HepG2 (cell line): ENCODE measurements around the gene PSMB3. TPM values are rescaled to one million over a fixed set of nuclear protein-coding genes. Genes with fewer than 3 reads are reported as not detected.
A peak's percentile ranks its signal among the peaks of the same experiment; 100 is the strongest.

Experiments used
- ARID3A ChIP-seq: IDR thresholded peaks from 2 replicates; pipeline ENCODE4 v1.6.1; 2012; ENCODE audit warnings: low read depth, low read length, improper control_type of control experiment
- ETV5 ChIP-seq: IDR thresholded peaks from 2 replicates; pipeline ENCODE4 v1.6.1; 2018; ENCODE audit warnings: missing biosample characterization, missing genetic modification reagents, inconsistent platforms, borderline replicate concordance
- GFI1 ChIP-seq: sonication (generic); formaldehyde crosslinking; IDR thresholded peaks from 2 replicates; pipeline ENCODE4 v1.5.0; 2020; ENCODE audit warnings: missing genetic modification reagents, mild to moderate bottlenecking, borderline replicate concordance
- HES4 ChIP-seq: sonication (generic); formaldehyde crosslinking; IDR thresholded peaks from 2 replicates; pipeline ENCODE4 v1.9.0; 2021; ENCODE audit warnings: mild to moderate bottlenecking, missing genetic modification reagents, borderline replicate concordance
- HNF4A ChIP-seq: sonication (generic); formaldehyde crosslinking; IDR thresholded peaks from 2 replicates; pipeline ENCODE4 v1.4.0; 2020; ENCODE audit warnings: missing genetic modification reagents
- IRF2 ChIP-seq: IDR thresholded peaks from 2 replicates; pipeline ENCODE4 v1.6.1; 2018; ENCODE audit warnings: missing genetic modification reagents, missing compliant biosample characterization
- KLF6 ChIP-seq: IDR thresholded peaks from 2 replicates; pipeline ENCODE4 v1.8.0; 2016; ENCODE audit warnings: missing biosample characterization, missing genetic modification reagents
- NCOA5 ChIP-seq: sonication (generic); formaldehyde crosslinking; IDR thresholded peaks from 2 replicates; pipeline ENCODE4 v1.4.0; 2020; ENCODE audit warnings: missing genetic modification reagents
- PHF5A ChIP-seq: IDR thresholded peaks from one replicate; pipeline ENCODE4 v1.6.1; 2018; ENCODE audit warnings: low read depth, missing genetic modification reagents; ENCODE audit not compliant: unreplicated experiment
- POLR2G ChIP-seq: fragments of 200-400 bp; formaldehyde crosslinking; IDR thresholded peaks from 2 replicates; pipeline ENCODE4 v1.6.1; 2018; ENCODE audit warnings: mild to moderate bottlenecking, low read depth, low read length, moderate library complexity
- PPARG ChIP-seq: conservative IDR thresholded peaks from 2 replicates; pipeline ENCODE4 v1.6.1; 2016; ENCODE audit warnings: missing biosample characterization, missing genetic modification reagents
- PRDM4 ChIP-seq: sonication (generic); formaldehyde crosslinking; IDR thresholded peaks from 2 replicates; pipeline ENCODE4 v1.9.0; 2021; ENCODE audit warnings: missing genetic modification reagents, borderline replicate concordance
- RBM39 ChIP-seq: fragments of 200-400 bp; formaldehyde crosslinking; IDR thresholded peaks from one replicate; pipeline ENCODE4 v1.6.1; 2018; ENCODE audit warnings: antibody characterized with exemption, mild to moderate bottlenecking, low read depth, low read length; ENCODE audit not compliant: poor library complexity, severe bottlenecking
- ZNF207 ChIP-seq: fragments of 450-650 bp; IDR thresholded peaks from 2 replicates; pipeline ENCODE4 v1.6.1; 2016; ENCODE audit warnings: antibody characterized with exemption, borderline replicate concordance
- ZNF24 ChIP-seq: fragments of 450-650 bp; IDR thresholded peaks from 2 replicates; pipeline ENCODE4 v1.6.1; 2017; ENCODE audit warnings: antibody characterized with exemption, mild to moderate bottlenecking
- ZNF446 ChIP-seq: sonication (generic); formaldehyde crosslinking; IDR thresholded peaks from 2 replicates; pipeline ENCODE4 v1.5.0; 2020; ENCODE audit warnings: mild to moderate bottlenecking, missing genetic modification reagents
- ZNF484 ChIP-seq: sonication (generic); formaldehyde crosslinking; IDR thresholded peaks from 2 replicates; pipeline ENCODE4 v1.5.1; 2020; ENCODE audit warnings: mild to moderate bottlenecking, low read depth, missing genetic modification reagents, borderline replicate concordance
- ZNF549 ChIP-seq: sonication (generic); formaldehyde crosslinking; IDR thresholded peaks from 2 replicates; pipeline ENCODE4 v1.5.0; 2020; ENCODE audit warnings: missing genetic modification reagents
- ZNF670 ChIP-seq: sonication (generic); formaldehyde crosslinking; IDR thresholded peaks from 2 replicates; pipeline ENCODE4 v1.8.0; 2022; ENCODE audit warnings: mild to moderate bottlenecking, missing genetic modification reagents, borderline replicate concordance
- ZNF772 ChIP-seq: sonication (generic); formaldehyde crosslinking; IDR thresholded peaks from 2 replicates; pipeline ENCODE4 v1.5.0; 2020; ENCODE audit warnings: mild to moderate bottlenecking, missing genetic modification reagents
- ZNF773 ChIP-seq: sonication (generic); formaldehyde crosslinking; IDR thresholded peaks from 2 replicates; pipeline ENCODE4 v1.4.0; 2020; ENCODE audit warnings: missing genetic modification reagents, borderline replicate concordance
- polyA plus RNA-seq, 8 experiments: library from polyadenylated mRNA; depleted of rRNA in 3 of 8; stranded (reverse) in 7 of 8; unstranded in 1 of 8; fragments of >200 nt; fragmentation: Illumina TruSeq in 4 of 8; extraction: Trizol in 4 of 8; gene quantifications; 2 replicates each; pipeline versions ENCODE4 v1.2.1 to v1.2.3, GENCODE V29; 2011 to 2016; ENCODE audit warnings: low read depth in 4 of 8, missing spikeins in 1 of 8, mixed read lengths in 1 of 8; ENCODE audit not compliant: insufficient read depth in 1 of 8
- total RNA-seq, 5 experiments: library from RNA; depleted of rRNA; stranded (reverse); fragments of >200 nt; fragmentation: Illumina TruSeq; extraction: Trizol; gene quantifications; 2 replicates each; pipeline ENCODE4 v1.2.3, GENCODE V29; 2016; ENCODE audit warnings: low read depth in 1 of 5
- TF ChIP-seq, protein P1 (sequence below): sonication (generic); formaldehyde crosslinking; IDR thresholded peaks from 2 replicates; pipeline ENCODE4 v1.5.0; 2020; ENCODE audit warnings: mild to moderate bottlenecking, missing genetic modification reagents, moderate library complexity

Gene PSMB3
- total and polyA plus RNA-seq, 2 of the 13 experiments (the other 11 are each of a cell fraction or from before 2014, with no cell fraction given): 366 to 517 TPM

DNA sequence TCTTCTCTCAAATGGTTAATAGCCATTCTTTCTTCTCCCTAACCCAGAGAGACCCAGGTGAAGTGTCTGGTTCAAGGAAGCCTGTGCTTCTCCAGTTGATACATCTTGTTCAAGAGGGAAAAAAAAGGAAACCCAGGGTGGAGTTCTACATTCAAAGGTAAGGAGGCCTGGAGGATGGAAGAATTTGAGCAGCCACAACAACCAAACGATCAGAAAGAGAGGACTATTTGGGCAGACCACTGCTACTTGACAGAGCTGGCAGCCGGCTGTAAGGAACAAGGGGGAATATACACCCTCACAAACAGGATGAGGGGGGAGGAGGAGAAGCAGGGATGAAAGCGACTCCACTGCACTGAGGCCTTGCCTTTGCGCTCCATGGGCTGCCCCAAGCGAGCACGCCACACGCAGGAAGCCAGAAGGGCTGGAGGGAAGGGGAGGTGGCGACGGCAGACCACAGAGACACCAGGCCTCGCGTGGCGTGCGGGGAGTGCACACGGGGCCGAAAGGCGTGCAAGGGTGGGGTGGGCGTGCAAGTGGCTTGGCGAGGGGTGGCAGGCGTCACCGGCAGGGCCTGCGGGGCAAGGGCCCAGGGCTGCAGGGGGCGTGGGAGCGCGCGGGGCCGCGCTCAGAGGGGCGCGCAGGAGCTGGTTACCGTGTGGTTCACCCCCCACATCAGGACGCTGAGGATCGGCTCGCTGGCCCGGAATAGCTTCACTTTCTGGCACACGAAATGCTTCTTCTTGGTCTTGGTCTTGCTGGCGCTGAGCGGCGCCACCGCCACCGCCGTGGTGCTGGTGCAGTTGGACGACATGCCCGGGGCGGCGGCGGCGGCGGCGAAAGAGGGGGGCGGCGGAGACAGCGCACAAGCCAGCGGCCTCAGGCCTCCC lies 46.3 kb downstream of the PSMB3 start (continued):
- TF ChIP-seq ZNF670 (CRISPR knock-in tag) (no peak), HNF4A (CRISPR knock-in tag) (no peak), PHF5A (CRISPR knock-in tag) (no peak), ZNF207 (no peak), ARID3A (no peak), ZNF773 (CRISPR knock-in tag) (peak; percentile 88; the same call in 1 of the 2 replicates), ZNF484 (no peak), NCOA5 (CRISPR knock-in tag) (no peak), GFI1 (CRISPR knock-in tag) (no peak), KLF6 (CRISPR knock-in tag) (peak; percentile 19; the same call in 1 of the 2 replicates), PPARG (CRISPR knock-in tag) (no peak), ETV5 (CRISPR knock-in tag) (no peak; the same call in none of the 2 replicates), ZNF772 (peak; percentile 79; the same call in 1 of the 2 replicates), ZNF549 (CRISPR knock-in tag) (no peak), ZNF24 (no peak), HES4 (peak; percentile 86), PRDM4 (CRISPR knock-in tag) (no peak), IRF2 (CRISPR knock-in tag) (no peak), ZNF446 (peak; percentile 68), POLR2G (peak; percentile 38; the same call in 1 of the 2 replicates), RBM39 (no peak)
- TF ChIP-seq, protein P1, sequence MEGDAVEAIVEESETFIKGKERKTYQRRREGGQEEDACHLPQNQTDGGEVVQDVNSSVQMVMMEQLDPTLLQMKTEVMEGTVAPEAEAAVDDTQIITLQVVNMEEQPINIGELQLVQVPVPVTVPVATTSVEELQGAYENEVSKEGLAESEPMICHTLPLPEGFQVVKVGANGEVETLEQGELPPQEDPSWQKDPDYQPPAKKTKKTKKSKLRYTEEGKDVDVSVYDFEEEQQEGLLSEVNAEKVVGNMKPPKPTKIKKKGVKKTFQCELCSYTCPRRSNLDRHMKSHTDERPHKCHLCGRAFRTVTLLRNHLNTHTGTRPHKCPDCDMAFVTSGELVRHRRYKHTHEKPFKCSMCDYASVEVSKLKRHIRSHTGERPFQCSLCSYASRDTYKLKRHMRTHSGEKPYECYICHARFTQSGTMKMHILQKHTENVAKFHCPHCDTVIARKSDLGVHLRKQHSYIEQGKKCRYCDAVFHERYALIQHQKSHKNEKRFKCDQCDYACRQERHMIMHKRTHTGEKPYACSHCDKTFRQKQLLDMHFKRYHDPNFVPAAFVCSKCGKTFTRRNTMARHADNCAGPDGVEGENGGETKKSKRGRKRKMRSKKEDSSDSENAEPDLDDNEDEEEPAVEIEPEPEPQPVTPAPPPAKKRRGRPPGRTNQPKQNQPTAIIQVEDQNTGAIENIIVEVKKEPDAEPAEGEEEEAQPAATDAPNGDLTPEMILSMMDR (CRISPR knock-in tag): peak; percentile 47
